OCI-LY7 (cell line): ENCODE data around the gene RNF220. TPM values are rescaled to one million over a fixed set of nuclear protein-coding genes. Genes with fewer than 3 reads are reported as not detected.
A peak's percentile ranks its signal among the peaks of the same experiment; 100 is the strongest.

ENCODE experiments used
- BruUV-seq: library from RNA; stranded (reverse); fragments of 400-500 nt; replicated peaks from 2 replicates; lab custom pipeline; 2021; lab: Mats Ljungman, UMichigan
- CTCF ChIA-PET: fragments of 300-600 bp; sonication (Branson Sonifier 250); formaldehyde crosslinking; loops from one replicate; lab custom pipeline; 2022; ENCODE audit warnings: antibody characterized with exemption; ENCODE audit not compliant: unreplicated experiment; lab: Charles Lee
- POLR2A ChIA-PET: fragments of 300-600 bp; sonication (Branson Sonifier 250); formaldehyde crosslinking; loops from one replicate; lab custom pipeline; 2022; ENCODE audit warnings: antibody characterized with exemption; lab: Charles Lee
- DNase-seq: peaks from one replicate; pipeline ENCODE4 v3.0.0-alpha.2; 2015; ENCODE audit warnings: low spot score
- H2AFZ ChIP-seq: fragments of 200-600 bp; sonication (generic), shearing (Covaris generic); 2 replicates; pipeline ENCODE4 v1.6.1; 2014; ENCODE audit warnings: mild to moderate bottlenecking, antibody characterized with exemption, low read length, moderate library complexity
- H3K27ac ChIP-seq: fragments of 200-600 bp; sonication (generic); 2 replicates; pipeline ENCODE4 v1.5.1; 2014; ENCODE audit warnings: mixed run types, low read depth, mild to moderate bottlenecking, moderate library complexity, low read length, inconsistent platforms; ENCODE audit not compliant: poor library complexity, severe bottlenecking
- H3K36me3 ChIP-seq: fragments of 200-600 bp; sonication (generic); 2 replicates; pipeline ENCODE4 v1.6.1; 2014; ENCODE audit warnings: mild to moderate bottlenecking, antibody characterized with exemption, low read length, moderate library complexity, mixed read lengths; ENCODE audit not compliant: insufficient read depth
- H3K4me1 ChIP-seq: fragments of 200-600 bp; sonication (generic); 2 replicates; pipeline ENCODE4 v1.5.1; 2014; ENCODE audit warnings: mild to moderate bottlenecking, low read length; ENCODE audit not compliant: insufficient read depth, poor library complexity, severe bottlenecking
- H3K4me2 ChIP-seq: fragments of 200-600 bp; sonication (generic); 2 replicates; pipeline ENCODE4 v1.6.1; 2014; ENCODE audit warnings: mild to moderate bottlenecking, low read length
- H3K4me3 ChIP-seq: fragments of 200-600 bp; sonication (generic); 2 replicates; pipeline ENCODE4 v1.5.1; 2014; ENCODE audit warnings: mild to moderate bottlenecking, low read depth, low read length; ENCODE audit not compliant: poor library complexity, severe bottlenecking
- H3K79me2 ChIP-seq: fragments of 200-600 bp; sonication (generic); 2 replicates; pipeline ENCODE4 v1.6.1; 2016; ENCODE audit warnings: low read depth, mild to moderate bottlenecking, low read length, moderate library complexity, mixed read lengths; ENCODE audit not compliant: insufficient read depth
- H3K9me2 ChIP-seq: fragments of 200-600 bp; sonication (generic); 2 replicates; pipeline ENCODE4 v1.6.1; 2016; ENCODE audit warnings: mild to moderate bottlenecking, low read length, mixed read lengths; ENCODE audit not compliant: insufficient read depth
- H3K9me3 ChIP-seq: fragments of 200-600 bp; sonication (generic); 2 replicates; pipeline ENCODE4 v1.6.1; 2014; ENCODE audit warnings: mild to moderate bottlenecking, mixed run types, low read length, mixed read lengths
- H4K20me1 ChIP-seq: fragments of 200-600 bp; sonication (generic); 2 replicates; pipeline ENCODE4 v1.6.1; 2014; ENCODE audit warnings: mild to moderate bottlenecking, antibody characterized with exemption, low read length, moderate library complexity, mixed read lengths; ENCODE audit not compliant: insufficient read depth
- CTCF ChIP-seq: fragments of 200-600 bp; sonication (generic); conservative IDR thresholded peaks from 2 replicates; pipeline ENCODE4 v1.5.1; 2014; ENCODE audit warnings: mild to moderate bottlenecking, antibody characterized with exemption, low read length, moderate library complexity, mixed read lengths
- EZH2phosphoT487 ChIP-seq: fragments of 200-600 bp; sonication (generic); IDR thresholded peaks from 2 replicates; pipeline ENCODE4 v1.6.1; 2018; ENCODE audit warnings: low read depth, borderline replicate concordance, mild to moderate bottlenecking, mixed run types, antibody characterized with exemption, low read length, moderate library complexity, mixed read lengths
- intact Hi-C: fragments of 100-400 bp; cut with micrococcal nuclease; formaldehyde crosslinking; loops from one replicate; pipeline ENCODE4 v1.10.0; 2022; ENCODE audit not compliant: unreplicated experiment
- total RNA-seq, 2 experiments: library from RNA; depleted of rRNA in 1 of 2; stranded (reverse); fragments of >200 nt in 1 of 2; shearing (Covaris generic) in 1 of 2; gene quantifications; 2 replicates each; pipeline ENCODE4 v1.2.3, GENCODE V29; 2014 to 2022

Gene RNF220
- total RNA-seq, 2 experiments from 2014 or later, result 82.3 to 85.5 TPM

DNA sequence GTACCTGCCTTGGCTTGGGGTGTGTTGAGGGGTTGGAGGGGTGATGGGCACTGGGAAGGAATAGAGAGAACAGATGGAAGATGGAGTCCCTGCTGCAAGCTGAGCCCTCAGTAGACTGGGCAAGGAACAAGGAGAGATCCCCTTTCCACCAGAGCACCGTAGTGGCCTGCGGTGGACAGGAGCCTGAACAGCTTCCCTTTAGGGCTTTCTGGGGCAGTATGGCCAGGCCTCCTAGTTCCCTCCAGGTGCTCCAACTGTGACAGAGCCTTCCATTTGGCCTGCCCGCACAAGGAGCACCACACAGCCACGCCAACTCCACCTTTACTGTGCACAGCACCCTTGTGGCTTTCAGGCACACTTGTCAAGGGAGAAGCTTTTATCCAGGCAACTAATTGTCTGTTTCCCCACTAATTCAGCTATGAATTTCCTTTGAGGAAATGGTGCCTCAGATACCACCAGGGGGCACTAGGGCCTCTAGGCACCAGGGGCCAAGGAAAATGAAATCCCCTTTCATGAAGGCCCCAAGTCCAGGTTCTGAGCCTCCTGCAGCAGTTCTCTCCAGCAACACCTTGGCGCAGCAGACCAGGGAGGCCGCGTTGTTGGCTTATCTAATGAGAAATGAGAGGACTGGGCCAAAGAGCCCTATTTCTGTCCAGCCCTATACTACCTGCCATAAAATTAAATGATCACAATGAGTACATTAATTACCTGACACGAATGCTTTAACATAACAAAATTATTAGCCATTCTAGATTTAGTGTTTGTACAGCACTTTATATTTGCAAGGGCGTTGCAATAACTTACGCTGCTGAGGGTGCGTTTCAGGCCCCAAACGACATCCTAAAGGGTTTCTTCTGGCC is 26.9 kb upstream of the RNF220 start:
- H3K9me3 ChIP-seq, result no peaks in the 10 kb centered on the region
- intact Hi-C loops, result loop anchor here (1.0 to 10.0 kb wide), 2 partner anchors 217 to 277 kb away; no protein-coding TSS in a partner anchor
- no peaks in the 10 kb centered on the region for H3K79me2 ChIP-seq
- H3K9me2 ChIP-seq, result no peaks in the 10 kb centered on the region
- H4K20me1 ChIP-seq, result no peaks in the 10 kb centered on the region
- H3K4me2 ChIP-seq, result no peak overlapping the region
- no peaks in the 10 kb centered on the region for H3K4me1 ChIP-seq
- TF ChIP-seq EZH2phosphoT487 (no peak), CTCF (peak; percentile 82)
- ChIA-PET CTCF (interaction anchor here (1.0 kb wide), 1 partner anchor 217 kb away, joined by 4 read pairs; no protein-coding TSS in a partner anchor), POLR2A (no interaction called here)
- peak; percentile 56 for DNase-seq
- H3K27ac ChIP-seq, result no peak overlapping the region
- H2AFZ ChIP-seq, result no peak overlapping the region
- H3K36me3 ChIP-seq, result no peaks in the 10 kb centered on the region
- no peak overlapping the region for H3K4me3 ChIP-seq
- BruUV-seq, result no TSS peak

DNA sequence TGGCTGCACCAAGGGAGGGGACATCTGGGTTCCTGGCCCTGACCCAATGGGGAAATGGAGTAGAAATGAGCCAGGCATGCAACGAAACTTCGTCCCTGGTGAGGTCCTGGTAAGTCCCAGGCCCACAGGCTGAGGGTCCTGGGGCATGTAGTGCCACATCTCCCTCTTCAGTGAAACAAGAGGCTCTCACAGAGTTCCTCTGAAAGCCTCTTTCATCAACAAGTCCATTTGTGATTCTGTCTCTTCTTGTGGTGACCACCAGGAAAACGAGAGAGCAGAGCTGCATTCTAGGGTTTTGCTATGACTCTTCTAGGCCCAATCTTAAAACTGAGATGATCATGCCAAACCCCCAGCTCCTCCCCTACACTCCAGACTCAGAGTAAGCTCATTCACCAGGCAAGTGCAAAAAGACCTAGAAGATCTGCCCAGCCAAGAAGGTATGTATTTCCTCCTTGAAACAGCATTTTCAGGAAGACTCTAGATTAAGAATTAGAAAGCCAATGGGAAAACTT is 24.3 kb upstream of the RNF220 start:
- Histone ChIP-seq H3K9me2 (no peaks in the 10 kb centered on the region), H3K9me3 (no peaks in the 10 kb centered on the region), H3K36me3 (no peaks in the 10 kb centered on the region), H3K4me2 (no peak overlapping the region), H3K27ac (no peak overlapping the region), H4K20me1 (no peaks in the 10 kb centered on the region), H3K4me1 (no peaks in the 10 kb centered on the region), H2AFZ (no peak overlapping the region), H3K4me3 (no peak overlapping the region), H3K79me2 (no peaks in the 10 kb centered on the region)
- no peak for DNase-seq
- intact Hi-C loops, result no loop called here
- CTCF ChIA-PET, result no interaction called here
- no TSS peak for BruUV-seq
- POLR2A ChIA-PET, result no interaction called here
- no peak for TF ChIP-seq CTCF
- no peak for TF ChIP-seq EZH2phosphoT487

- ChIA-PET POLR2A (no interaction called here), CTCF (no interaction called here)
- no peaks in the 10 kb centered on the region for H3K36me3 ChIP-seq
- no peaks in the 10 kb centered on the region for H3K79me2 ChIP-seq
- no peaks in the 10 kb centered on the region for H3K9me2 ChIP-seq
- no peak overlapping the region for H3K27ac ChIP-seq
- intact Hi-C loops, result no loop called here
- no peaks in the 10 kb centered on the region for H3K4me1 ChIP-seq
- H2AFZ ChIP-seq, result no peak overlapping the region
- no peak overlapping the region for H3K4me3 ChIP-seq
- no peak overlapping the region for H3K4me2 ChIP-seq
- no peak for DNase-seq
- no peaks in the 10 kb centered on the region for H3K9me3 ChIP-seq
- no TSS peak for BruUV-seq
- no peak for TF ChIP-seq CTCF
- no peak for TF ChIP-seq EZH2phosphoT487
- no peaks in the 10 kb centered on the region for H4K20me1 ChIP-seq
Observed at GRCh38 chr1:44388551-44388950, 16.5 kb upstream of the RNF220 start.
